ENCODE results near the gene NME3.
A peak's percentile ranks its signal among the peaks of the same experiment; 100 is the strongest.
"Not testable (repeated sequence)": the region's sequence is repeated elsewhere in the genome, so short reads cannot be mapped to it uniquely, and the experiment has no call there.

NME3 gene

DNA sequence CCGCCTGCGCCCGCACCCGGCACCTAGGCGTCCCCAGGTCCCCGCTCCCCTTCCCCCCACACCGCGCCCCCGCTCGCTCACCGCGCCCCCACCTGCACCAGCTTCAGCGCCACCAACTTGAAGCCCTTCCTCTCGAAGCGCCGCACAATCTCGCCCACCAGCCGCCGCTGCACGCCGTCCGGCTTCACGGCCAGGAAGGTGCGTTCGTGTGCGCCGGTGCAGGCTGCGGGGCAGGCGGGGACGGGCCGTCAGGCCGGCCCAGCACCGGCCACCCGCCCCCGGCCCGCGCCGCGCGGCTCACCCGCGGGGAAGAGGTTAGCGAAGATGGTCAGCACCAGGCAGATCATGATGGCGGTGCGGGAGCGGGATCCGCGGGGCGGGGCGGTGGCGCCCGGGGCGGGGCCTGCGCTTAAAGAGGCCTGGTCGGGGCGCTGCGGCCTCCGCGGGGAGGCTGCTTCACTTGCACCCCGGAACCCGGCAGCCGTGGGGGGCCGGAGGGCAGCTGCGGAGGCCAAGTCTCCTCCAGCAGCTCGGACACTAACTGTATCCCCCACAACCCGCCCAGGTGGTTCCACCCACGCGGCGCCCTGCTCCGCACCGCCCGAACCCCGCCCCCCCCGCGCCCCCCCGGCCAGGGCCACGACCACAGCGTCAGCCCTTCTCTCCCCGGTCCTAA, at the start of gene NME3:
NME3 (minus strand) TSS at position 356 of the 676 bp plus-strand sequence; CDS start at position 347, 9 bp downstream.
- DNase-seq = peak; percentile 75

- DNase-seq = no peak
Observed at GRCh38 chr16:1820946-1821290, 49.6 kb upstream of the NME3 start.

DNA sequence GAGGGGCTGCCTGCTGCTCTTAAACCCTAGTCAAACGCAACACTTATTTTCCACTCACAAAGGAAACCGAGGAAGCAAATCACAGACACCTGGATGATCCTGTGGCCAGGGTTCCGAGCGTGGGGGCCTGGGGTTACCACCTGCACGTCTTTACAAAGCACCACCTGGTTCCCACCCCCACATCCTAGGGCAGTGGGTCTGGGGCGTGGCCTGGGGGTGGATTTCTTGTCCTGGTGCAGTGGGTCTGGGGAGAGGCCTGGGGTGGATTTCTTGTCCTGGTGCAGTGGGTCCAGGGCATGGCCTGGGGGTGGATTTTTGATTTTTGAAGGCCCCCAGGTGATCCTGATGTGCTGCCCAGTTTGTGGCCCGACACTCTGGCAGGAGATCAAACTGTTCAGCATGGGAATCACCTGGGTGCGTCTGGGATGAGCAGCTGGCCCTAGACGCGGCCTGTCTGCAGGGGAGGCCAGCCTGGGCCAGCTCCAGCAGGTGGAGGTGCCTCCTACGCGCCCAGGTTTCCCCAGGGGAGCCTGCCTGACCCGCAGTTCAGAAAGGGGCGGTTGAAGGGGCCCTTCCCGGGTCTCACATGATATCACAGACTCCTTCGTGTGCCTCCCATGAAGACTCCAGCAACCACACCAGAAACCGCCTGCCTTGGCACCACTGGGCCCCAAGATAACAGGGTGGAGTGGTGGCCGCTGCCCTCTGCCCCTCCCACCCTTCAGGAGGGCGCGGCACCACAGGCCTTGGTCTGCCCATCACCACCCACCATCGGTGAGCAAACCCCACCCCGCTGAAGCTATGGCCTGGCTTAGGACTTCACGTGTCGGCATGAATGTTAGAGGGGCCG, 49.0 kb upstream of the NME3 start:
- no peak for DNase-seq

DNA sequence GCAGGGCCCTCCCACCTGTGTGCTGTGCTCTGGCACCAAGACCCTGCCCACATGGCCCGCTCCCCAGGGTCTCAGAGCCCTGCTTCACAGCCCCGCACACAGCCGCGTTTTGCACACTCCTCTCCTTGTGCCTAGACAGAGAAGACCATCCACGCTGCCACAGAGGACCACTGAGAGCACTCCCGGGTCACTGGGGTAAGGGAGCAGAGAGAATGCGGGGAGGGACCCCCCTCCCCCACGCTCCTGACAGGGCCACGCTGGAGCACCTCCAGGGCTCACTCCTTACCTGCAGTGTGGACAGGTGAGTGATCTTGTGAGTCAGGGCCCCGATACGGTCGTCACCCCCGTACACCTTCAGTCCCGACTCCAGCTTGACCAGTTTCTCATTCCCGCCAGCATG, 48.3 kb upstream of the NME3 start:
- no peak for DNase-seq

- no peak for DNase-seq
Observed at GRCh38 chr16:1818873-1819525, 47.7 kb upstream of the NME3 start.

DNA sequence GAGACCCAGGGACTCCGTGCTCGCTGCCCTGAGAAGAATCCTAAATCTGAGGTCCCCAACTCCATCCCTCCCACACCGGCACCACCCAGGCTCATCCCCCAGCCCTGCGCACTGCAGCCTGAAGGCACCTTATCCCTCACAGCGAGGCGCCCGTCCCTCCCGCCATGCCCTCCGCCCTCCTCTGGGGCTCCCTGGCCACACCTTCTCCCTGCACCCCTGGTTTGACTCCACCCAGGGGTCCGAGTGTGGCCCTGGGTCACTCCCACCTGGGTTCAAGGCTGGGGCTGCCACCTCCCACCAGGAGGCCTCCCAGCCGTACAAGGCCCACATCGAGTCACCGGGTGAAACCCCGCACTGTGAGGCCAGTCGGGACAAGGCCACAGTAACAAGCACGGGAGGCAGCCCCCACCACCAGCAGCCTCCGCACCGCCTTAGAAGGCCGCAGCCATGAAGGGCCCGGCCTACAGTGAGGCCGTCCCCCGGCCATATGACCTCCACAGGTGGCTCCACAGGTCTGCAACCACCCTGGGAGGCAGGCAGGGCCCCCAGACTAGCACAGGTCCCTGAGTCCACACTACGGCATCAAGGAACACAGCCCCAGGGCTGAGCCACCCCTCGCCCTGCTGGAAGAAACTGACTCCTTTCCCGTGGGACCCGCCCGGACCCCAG, 47.0 kb upstream of the NME3 start:
- DNase-seq = no peak

- no peak for DNase-seq
Observed at GRCh38 chr16:1817716-1818115, 46.4 kb upstream of the NME3 start.

GRCh38 chr16:1817276-1817589, 45.9 kb upstream of the NME3 start:
- no peak for DNase-seq

DNA sequence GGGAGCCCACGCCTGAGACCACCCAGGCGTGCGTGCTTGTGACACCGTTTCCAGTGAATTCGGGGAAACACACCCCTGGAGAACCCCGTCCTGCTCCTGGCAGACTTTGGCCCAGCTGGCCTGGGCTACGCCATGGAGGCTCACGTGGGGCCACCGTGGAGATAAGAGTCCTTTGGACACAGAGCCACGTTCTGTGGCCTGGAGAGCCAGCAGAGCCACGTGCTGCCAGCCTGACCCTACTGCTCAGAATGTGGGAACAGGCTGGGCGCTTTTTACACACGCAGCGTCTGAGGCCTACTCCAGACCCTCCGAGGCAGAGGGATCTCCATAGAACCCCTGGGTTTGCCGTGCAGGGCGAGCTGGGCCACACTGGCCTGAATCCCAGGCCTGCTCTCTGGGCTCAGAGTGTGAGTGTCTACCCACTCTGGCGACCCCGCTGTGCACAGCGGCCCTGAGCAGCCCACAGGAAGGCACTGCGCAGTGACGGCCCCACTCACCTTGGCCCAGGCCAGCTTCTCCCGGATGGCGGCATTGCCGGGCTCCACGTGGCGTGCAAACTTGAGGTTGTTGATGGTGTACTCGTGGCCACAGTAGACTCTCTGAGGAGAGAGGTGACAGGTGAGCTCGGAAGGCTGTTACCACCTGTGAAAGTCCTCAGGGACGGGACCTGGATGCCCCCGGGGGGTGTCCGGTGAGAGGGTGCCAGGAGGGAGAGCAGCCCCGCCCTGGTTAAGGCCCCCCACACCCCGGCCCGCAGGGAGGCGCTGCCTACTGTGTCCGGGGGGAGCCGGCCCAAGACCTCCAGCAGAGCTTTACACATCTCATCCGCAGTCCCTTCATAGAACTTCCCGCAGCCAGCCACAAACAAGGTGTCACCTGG, 45.3 kb upstream of the NME3 start:
- no peak for DNase-seq

- no peak for DNase-seq
Observed at GRCh38 chr16:1815461-1815860, 44.1 kb upstream of the NME3 start.

DNA sequence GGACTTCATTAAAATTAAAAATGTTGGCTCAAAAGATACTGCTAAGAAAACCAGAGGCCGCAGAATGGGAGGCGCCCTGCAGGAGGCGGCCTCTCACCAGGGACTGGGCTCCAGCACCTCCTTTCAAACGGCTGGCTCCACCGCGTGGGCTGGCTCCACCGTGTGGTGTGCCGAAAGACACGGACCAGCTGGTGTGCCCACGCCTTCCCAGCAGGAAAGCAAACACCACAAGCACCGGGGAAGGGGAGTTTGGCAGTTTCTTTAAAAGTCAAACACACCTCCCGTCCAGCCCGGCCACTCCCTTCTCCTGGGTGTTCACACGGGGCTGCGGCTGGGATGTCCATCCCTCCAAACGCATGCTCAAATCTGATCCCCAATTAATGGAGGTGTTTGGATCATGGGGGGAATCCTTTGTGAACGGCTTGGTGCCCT, 41.4 kb upstream of the NME3 start:
- DNase-seq = peak; percentile 11

- DNase-seq = no peak
Observed at GRCh38 chr16:1810536-1810935, 39.2 kb upstream of the NME3 start.

- DNase-seq = no peak
Observed at GRCh38 chr16:1810106-1810505, 38.8 kb upstream of the NME3 start.

DNA sequence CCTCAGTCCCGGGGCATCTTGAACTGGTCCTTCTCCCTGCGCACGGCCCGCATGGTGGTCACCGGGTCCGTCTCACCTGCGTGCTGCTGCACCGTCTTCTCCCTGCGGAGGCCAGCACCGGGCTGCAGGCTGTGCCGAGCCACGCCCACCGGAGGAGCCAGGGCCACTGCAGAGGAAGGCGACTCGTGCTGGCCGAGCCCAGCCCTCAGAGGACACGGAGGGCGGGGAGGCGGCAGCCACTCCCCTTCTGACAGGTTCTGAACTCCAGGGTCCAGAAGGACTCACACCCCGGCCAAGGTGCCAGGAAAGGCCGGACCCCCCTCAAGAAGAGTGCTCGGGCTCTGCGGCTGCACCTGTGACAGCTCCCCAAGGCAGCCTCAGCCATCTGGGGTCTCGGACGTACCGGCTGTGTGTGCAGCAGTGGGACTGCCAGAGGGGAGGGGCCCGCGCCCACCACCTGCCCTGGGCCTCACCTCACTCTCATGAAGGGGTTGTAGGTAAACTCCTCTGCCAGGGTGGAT, 38.0 kb upstream of the NME3 start:
- DNase-seq = no peak

DNA sequence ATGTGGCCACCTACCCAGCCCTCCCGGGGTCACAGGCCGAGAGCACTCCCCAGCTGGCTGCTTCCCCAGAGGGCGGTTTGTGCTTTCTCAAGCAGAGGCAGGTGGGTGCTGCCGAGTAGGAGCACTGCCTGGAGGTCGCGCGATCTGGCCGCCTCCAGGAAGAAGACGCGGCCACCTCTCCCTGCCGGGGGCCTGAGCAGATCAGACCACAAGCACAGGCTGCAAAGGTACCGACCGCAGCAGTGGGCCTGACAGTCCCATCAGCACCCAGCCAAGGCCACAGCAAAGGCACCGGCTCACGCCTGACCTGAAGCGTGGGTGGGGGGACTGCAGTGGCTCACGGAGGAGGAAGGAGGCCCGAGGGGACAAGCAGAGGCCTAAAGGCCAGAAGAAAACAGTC, 37.3 kb upstream of the NME3 start:
- DNase-seq = no peak

GRCh38 chr16:1807626-1808025, 36.3 kb upstream of the NME3 start:
- no peak for DNase-seq

- DNase-seq = no peak
Observed at GRCh38 chr16:1800701-1801100, 29.4 kb upstream of the NME3 start.

DNA sequence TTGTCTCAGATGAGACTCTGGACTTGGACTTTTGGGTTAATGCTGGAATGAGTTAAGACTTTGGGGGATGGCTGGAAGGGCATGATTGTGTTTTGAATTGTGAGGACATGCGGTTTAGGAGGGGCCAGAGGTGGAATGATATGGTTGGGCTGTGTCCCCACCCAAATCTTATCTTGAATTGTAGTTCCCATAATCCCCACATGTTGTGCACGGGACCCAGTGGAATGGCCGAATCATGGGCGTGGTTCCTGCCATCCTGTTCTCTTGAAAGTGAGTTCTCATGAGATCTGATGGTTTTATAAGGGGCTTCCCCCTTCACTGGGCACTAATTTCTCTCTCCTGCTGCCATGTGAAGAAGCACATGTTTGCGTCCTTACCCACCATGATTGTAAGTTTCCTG, 27.9 kb upstream of the NME3 start:
- DNase-seq = not testable (repeated sequence)

- no peak for DNase-seq
Observed at GRCh38 chr16:1794908-1795666, 23.7 kb upstream of the NME3 start.

DNA sequence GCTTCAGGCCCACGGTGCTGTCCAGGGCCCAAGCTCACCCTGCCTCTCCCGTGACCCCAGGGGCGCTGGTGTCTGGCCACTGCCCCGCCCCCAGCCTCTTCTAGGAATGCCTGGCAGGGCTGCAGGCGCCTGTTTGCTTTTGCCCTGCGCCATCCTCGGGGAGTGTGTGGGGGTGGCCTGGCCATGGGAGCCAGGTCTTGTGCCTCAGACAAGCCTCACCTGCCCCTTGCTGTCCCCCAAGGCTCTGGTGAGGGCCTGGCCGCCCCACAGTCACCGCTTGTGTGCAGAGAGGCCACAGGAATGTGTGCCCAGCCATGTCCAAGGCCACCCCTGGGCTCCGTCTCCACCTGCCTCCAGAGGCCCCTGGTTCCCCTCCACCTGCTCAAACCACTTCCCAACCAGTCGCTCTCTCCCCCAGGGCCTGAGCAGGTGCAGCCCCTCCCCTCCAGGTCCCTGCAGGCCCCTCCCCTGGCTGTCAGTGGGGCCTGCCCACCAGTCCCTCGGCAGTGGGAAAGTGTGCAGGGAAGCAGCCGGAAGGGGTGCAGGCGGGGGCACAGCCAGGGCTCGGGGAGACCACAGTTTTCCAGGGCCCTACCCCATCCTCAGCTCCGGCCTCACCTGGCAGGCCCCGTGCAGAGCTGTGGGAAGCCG, 23.0 kb upstream of the NME3 start:
- no peak for DNase-seq
